Measurements from ENCODE around the gene RXFP2. TPM values are rescaled to one million over a fixed set of nuclear protein-coding genes. Genes with fewer than 3 reads are reported as not detected.

RXFP2 gene
- total RNA-seq, 2 experiments from 2014 or later: not detected

- POLR2A ChIA-PET: no interaction called here
Measured at GRCh38 chr13:31818236-31818635, 78.9 kb downstream of the RXFP2 start.

GRCh38 chr13:31824705-31825517, 85.6 kb downstream of the RXFP2 start:
- ChIA-PET CTCF (no interaction called here), POLR2A (no interaction called here)

More at GRCh38 chr13:31818236-31818635, 78.9 kb downstream of the RXFP2 start:
- CTCF ChIA-PET: no interaction called here

- ChIA-PET POLR2A (no interaction called here), CTCF (no interaction called here)
Measured at GRCh38 chr13:31826521-31826920, 87.2 kb downstream of the RXFP2 start.

DNA sequence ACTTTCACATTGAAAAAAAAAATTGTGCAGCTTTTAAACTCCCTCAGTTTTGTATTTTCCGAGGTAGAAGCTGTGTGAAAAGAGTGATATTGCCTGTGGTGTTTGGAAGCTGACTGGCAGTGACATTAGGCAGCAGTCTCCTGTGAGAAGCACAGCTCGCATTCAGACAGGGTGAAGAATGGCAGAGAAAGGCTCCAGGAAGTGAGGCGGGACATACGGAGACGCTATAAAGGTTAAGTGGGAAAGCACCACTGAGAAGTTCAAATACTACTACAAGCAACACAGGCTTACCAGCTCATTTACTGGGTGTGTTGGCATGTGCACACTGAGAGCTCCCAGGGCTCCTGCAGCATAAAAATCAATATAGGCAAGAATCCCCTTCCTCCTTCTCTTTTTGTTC, 88.4 kb downstream of the RXFP2 start:
- ChIA-PET CTCF (no interaction called here), POLR2A (no interaction called here)

DNA sequence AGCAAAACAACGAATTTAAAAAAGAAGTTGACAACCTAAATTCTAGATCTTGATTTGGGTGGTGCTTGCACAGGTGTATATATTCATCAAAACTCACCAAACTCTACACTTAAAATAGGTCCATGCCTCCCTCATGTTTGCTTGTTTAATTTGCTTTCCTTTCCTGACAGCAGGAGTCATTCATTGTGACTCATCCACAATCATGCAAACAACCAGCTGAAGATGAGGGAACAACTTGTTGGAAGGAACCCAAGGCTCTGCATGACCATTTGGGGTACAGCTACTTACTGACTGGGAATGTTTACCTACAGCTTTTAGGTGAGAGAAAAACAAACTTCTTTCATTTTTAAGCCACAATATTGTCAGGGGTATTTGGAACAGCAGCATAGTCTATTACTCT, 96.6 kb downstream of the RXFP2 start:
- ChIA-PET POLR2A (no interaction called here), CTCF (no interaction called here)

DNA sequence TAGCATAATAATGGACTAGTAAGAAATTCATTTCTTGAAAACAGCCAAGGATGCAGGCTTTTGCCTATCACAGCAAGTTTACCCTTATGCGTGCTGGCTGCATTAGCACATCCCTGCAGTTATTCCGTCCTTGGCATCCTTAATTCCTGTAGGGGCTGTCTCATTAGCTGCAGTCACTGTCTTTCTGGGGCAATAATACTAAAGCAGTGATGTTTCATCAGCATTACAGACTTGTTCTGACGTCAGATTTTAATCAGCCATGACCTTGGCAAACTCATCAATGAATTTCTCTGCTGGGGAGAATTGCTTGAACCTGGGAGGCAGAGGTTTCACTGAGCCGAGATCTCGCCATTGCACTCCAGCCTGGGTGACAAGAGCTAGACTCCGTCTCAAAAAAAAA, 103.7 kb downstream of the RXFP2 start:
- CTCF ChIA-PET: no interaction called here
- POLR2A ChIA-PET: no interaction called here

GRCh38 chr13:31846182-31846938, 107.0 kb downstream of the RXFP2 start:
- ChIA-PET POLR2A (no interaction called here), CTCF (no interaction called here)

- CTCF ChIA-PET: no interaction called here
- POLR2A ChIA-PET: no interaction called here
Measured at GRCh38 chr13:31846961-31847752, 107.8 kb downstream of the RXFP2 start.

DNA sequence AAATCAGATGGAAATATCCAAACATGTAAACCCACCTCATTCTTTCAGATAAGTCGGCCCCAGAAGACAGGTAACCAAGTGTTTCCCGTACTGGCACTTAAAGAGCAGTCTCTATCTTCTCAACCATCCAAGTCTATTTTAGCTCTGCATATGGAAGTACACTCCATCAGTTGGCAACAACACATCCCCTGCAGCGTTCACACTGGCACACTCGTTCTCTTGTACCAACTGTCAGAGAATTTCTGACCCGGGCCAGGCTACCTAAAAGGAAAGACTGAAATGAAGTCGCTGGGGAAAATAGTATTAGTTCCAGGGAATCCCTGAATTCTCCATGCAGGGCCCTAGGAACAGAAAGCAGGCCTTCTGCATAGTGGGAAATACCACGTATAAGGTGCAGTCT, 109.3 kb downstream of the RXFP2 start:
- ChIA-PET POLR2A (no interaction called here), CTCF (no interaction called here)

DNA sequence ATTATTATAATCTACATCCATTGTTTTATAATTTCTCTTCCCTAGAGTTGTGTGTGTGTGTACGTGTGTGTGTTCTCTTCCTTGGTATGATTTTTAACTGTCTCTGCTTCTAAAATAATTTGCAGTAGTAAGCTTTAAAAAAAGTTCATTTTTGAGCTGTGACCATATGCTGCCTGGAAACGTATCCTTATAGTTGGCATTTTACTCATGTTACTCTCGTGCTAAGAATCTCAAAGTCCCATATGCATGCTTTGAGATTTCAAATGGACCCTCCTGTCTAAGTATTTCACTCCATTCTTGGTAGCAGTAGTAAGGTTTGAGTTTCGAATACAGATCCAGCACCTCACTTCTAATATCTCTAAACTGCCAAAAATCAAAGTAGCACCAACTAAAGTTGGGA, 109.9 kb downstream of the RXFP2 start:
- ChIA-PET POLR2A (no interaction called here), CTCF (no interaction called here)

DNA sequence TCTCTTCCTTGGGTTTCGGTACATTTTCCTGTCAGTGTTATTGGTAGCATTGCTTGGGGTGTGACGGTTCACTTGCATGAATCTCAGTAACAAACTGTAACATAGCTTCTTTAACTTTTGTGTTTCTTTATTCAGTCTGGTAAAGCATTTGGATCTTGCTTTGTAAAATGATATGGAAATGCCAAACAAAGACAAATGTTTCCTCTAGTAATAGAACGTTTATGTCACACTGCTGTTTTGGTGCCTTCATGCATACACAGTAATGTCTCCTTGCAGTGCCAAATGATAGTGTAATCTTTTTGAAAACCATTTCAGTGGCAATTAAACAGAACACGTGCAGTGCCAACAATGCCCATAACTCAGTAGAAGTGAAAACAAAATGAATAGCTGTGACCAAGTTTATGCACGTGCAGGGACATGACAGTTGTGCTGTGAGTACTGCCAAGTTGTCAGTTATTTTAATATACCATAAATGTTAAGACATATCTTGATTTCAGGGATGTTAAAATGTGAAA, 110.8 kb downstream of the RXFP2 start:
- POLR2A ChIA-PET: no interaction called here
- CTCF ChIA-PET: no interaction called here

- CTCF ChIA-PET: no interaction called here
- POLR2A ChIA-PET: no interaction called here
Measured at GRCh38 chr13:31851216-31851615, 111.9 kb downstream of the RXFP2 start.

Data from activated CD8-positive, alpha-beta memory T cell treated with anti-CD3 and anti-CD28 coated beads for 36 hours (primary cell).